ENCODE measurements around the gene KIF11. TPM values are rescaled to one million over a fixed set of nuclear protein-coding genes. Genes with fewer than 3 reads are reported as not detected.

Gene KIF11
- polyA plus RNA-seq, 2 of the 4 experiments (the other 2 are of a cell fraction) = 32.5 to 38.7 TPM

- no peak for DNase-seq (ENCODE audit: low read depth in 1 of 2, low spot score in 1 of 2)
- no peak for FAIRE-seq
- CTCF ChIA-PET = interaction anchor here (1.6 kb wide), 1 partner anchor 12 kb away, joined by 3 read pairs; no protein-coding TSS in a partner anchor
- POLR2A ChIA-PET = no interaction called here
- ATAC-seq = no peak
- Histone ChIP-seq H3K4me3 (no peak overlapping the region), H3K9me3 (no peaks in the 10 kb centered on the region), H3K4me2 (no peak overlapping the region), H3K4me1 (no peaks in the 10 kb centered on the region), H3K27ac (no peak overlapping the region)
- TF ChIP-seq SMC3 (IDR thresholded peaks at IDR 0.05) (no peak), MAX (IDR thresholded peaks at IDR 0.05) (no peak), RNF2 (IDR thresholded peaks at IDR 0.05; ENCODE audit: borderline replicate concordance, low read depth) (no peak), EHMT2 (IDR thresholded peaks at IDR 0.05; ENCODE audit: low read depth) (no peak), FOSB (CRISPR knock-in tag; IDR thresholded peaks at IDR 0.05) (no peak), RCOR1 (IDR thresholded peaks at IDR 0.05; ENCODE audit: low read depth, low read length) (no peak), ZNF302 (CRISPR knock-in tag; IDR thresholded peaks at IDR 0.05) (no peak), CBX2 (IDR thresholded peaks at IDR 0.05; ENCODE audit: borderline replicate concordance, low read depth) (no peak), HEYL (CRISPR knock-in tag; IDR thresholded peaks at IDR 0.05) (no peak)
Measured at GRCh38 chr10:92677708-92678107, 84.8 kb downstream of the KIF11 start.

- no peak overlapping the region for H3K4me3 ChIP-seq
- no peaks in the 10 kb centered on the region for H3K4me1 ChIP-seq
- TF ChIP-seq EHMT2 (IDR thresholded peaks at IDR 0.05; ENCODE audit: low read depth) (no peak), TFCP2L1 (CRISPR knock-in tag; IDR thresholded peaks at IDR 0.05) (no peak), CBX2 (IDR thresholded peaks at IDR 0.05; ENCODE audit: borderline replicate concordance, low read depth) (no peak), CBX8 (IDR thresholded peaks at IDR 0.05) (no peak), TP53 (CRISPR knock-in tag; IDR thresholded peaks at IDR 0.05) (no peak), NPAS2 (CRISPR knock-in tag; IDR thresholded peaks at IDR 0.05; ENCODE audit: borderline replicate concordance) (no peak)
- CTCF ChIA-PET = interaction anchor here (1.6 kb wide), 1 partner anchor 13 kb away, joined by 3 read pairs; no protein-coding TSS in a partner anchor
- H3K9me3 ChIP-seq = no peaks in the 10 kb centered on the region
- POLR2A ChIA-PET = no interaction called here
- H3K27ac ChIP-seq = no peak overlapping the region
- 89% methylated on average over 5 of the region's 5 CpGs for WGBS (ENCODE audit: missing lambda C conversion rate)
- DNase-seq (ENCODE audit: low read depth in 1 of 2, low spot score in 1 of 2) (no peak), ATAC-seq (no peak), FAIRE-seq (no peak)
- no peak overlapping the region for H3K4me2 ChIP-seq
Measured at GRCh38 chr10:92678206-92678605, 85.3 kb downstream of the KIF11 start.

GRCh38 chr10:92681306-92681834 lies 88.4 kb downstream of the KIF11 start:
- H3K4me3 ChIP-seq = no peak overlapping the region
- TF ChIP-seq REST (IDR thresholded peaks at IDR 0.05) (no peak), MAX (IDR thresholded peaks at IDR 0.05) (no peak), CEBPB (IDR thresholded peaks at IDR 0.05) (no peak), PHF8 (IDR thresholded peaks at IDR 0.05; ENCODE audit: borderline replicate concordance, low read depth) (no peak), ESRRA (IDR thresholded peaks at IDR 0.05; ENCODE audit: borderline replicate concordance, low read length) (no peak), ZNF302 (CRISPR knock-in tag; IDR thresholded peaks at IDR 0.05) (no peak), ZSCAN20 (CRISPR knock-in tag; IDR thresholded peaks at IDR 0.05) (no peak), BCL3 (IDR thresholded peaks at IDR 0.05) (no peak), HDAC2 (IDR thresholded peaks at IDR 0.05) (no peak), CBX2 (IDR thresholded peaks at IDR 0.05; ENCODE audit: borderline replicate concordance, low read depth) (no peak), RFX5 (IDR thresholded peaks at IDR 0.05) (no peak)
- ChIA-PET POLR2A (no interaction called here), CTCF (interaction anchor here (1.0 to 1.2 kb wide), 2 partner anchors 17 to 161 kb away, joined by 3 read pairs; no protein-coding TSS in a partner anchor)
- peaks cover 4% of the 10 kb centered on the region; the same call in 1 of the 3 replicates for H3K9me3 ChIP-seq
- no peak for DNase-seq (ENCODE audit: low read depth in 1 of 2, low spot score in 1 of 2)
- no peaks in the 10 kb centered on the region for H3K4me1 ChIP-seq
- WGBS (ENCODE audit: missing lambda C conversion rate) = 96% methylated on average over 2 of the region's 2 CpGs
- no peak for ATAC-seq
- FAIRE-seq = no peak
- H3K27ac ChIP-seq = no peak overlapping the region
- H3K4me2 ChIP-seq = no peak overlapping the region

Data from A549 (cell line).